ENCODE results near the gene NUDT16L1. TPM values are rescaled to one million over a fixed set of nuclear protein-coding genes. Genes with fewer than 3 reads are reported as not detected.

Gene NUDT16L1
- polyA plus RNA-seq, 1 donor (not counting 4 experiments of a cell fraction or from before 2014, with no cell fraction given) = 23.0 TPM

- Histone ChIP-seq H3K9ac (ENCODE audit: control insufficient read depth, extremely low read depth, insufficient read depth, low read length) (no peak overlapping the region), H3K27ac (ENCODE audit: control insufficient read depth, insufficient read depth, low read length) (no peak overlapping the region), H3K79me2 (ENCODE audit: control insufficient read depth, insufficient read depth, low read length) (no peaks in the 10 kb centered on the region), H3K9me1 (ENCODE audit: control insufficient read depth, extremely low read depth, insufficient read depth, low read length) (no peaks in the 10 kb centered on the region), H3K4me2 (ENCODE audit: control insufficient read depth, extremely low read depth, insufficient read depth, low read depth, low read length) (no peak overlapping the region), H3K27me3 (ENCODE audit: control insufficient read depth, extremely low read depth, insufficient read depth, low read length) (no peaks in the 10 kb centered on the region), H4K20me1 (ENCODE audit: control insufficient read depth, extremely low read depth, insufficient read depth, low read length) (no peaks in the 10 kb centered on the region), H3K36me3 (ENCODE audit: control insufficient read depth in 2 of 2, extremely low read depth in 1 of 2, insufficient read depth in 2 of 2, low read length in 2 of 2) (peaks cover 0 to 12% of the 10 kb centered on the region in 2 experiments), H2AFZ (ENCODE audit: control insufficient read depth, low read length) (no peak overlapping the region), H3K4me1 (ENCODE audit: control insufficient read depth, extremely low read depth, insufficient read depth, low read length) (peaks cover 18% of the 10 kb centered on the region), H3K9me3 (ENCODE audit: control insufficient read depth, low read depth, low read length) (no peaks in the 10 kb centered on the region), H3K4me3 (ENCODE audit: control insufficient read depth in 2 of 3, extremely low read depth in 1 of 3, insufficient read depth in 2 of 3, low read depth in 1 of 3, low read length in 3 of 3) (no peak overlapping the region)
- no peak for FAIRE-seq
- TF ChIP-seq CTCF (optimal IDR thresholded peaks at IDR 0.05 in 1 of 3, IDR thresholded peaks at IDR 0.05 in 1 of 3, conservative IDR thresholded peaks at IDR 0.05 in 1 of 3; ENCODE audit: extremely low read depth in 1 of 3, insufficient read depth in 2 of 3, low read length in 3 of 3) (no peak), EZH2 (IDR thresholded peaks at IDR 0.05; ENCODE audit: low read length) (no peak)
- dilution Hi-C loops (cut with MboI; ENCODE audit: extremely low pct_ligation_motif_present, low sequenced_read_pairs) = no loop called here
- no peak for DNase-seq (ENCODE audit: low read depth, low spot score)
Observed at GRCh38 chr16:4675864-4676786, 17.2 kb upstream of the NUDT16L1 start.

- no peaks in the 10 kb centered on the region for H3K9me3 ChIP-seq (ENCODE audit: control insufficient read depth, low read depth, low read length)
- H3K4me1 ChIP-seq (ENCODE audit: control insufficient read depth, extremely low read depth, insufficient read depth, low read length) = peaks cover 18% of the 10 kb centered on the region
- H2AFZ ChIP-seq (ENCODE audit: control insufficient read depth, low read length) = no peak overlapping the region
- H3K4me3 ChIP-seq (ENCODE audit: control insufficient read depth in 2 of 3, extremely low read depth in 1 of 3, insufficient read depth in 2 of 3, low read depth in 1 of 3, low read length in 3 of 3) = no peak overlapping the region
- H4K20me1 ChIP-seq (ENCODE audit: control insufficient read depth, extremely low read depth, insufficient read depth, low read length) = no peaks in the 10 kb centered on the region
- H3K9me1 ChIP-seq (ENCODE audit: control insufficient read depth, extremely low read depth, insufficient read depth, low read length) = no peaks in the 10 kb centered on the region
- FAIRE-seq = no peak
- no peak overlapping the region for H3K4me2 ChIP-seq (ENCODE audit: control insufficient read depth, extremely low read depth, insufficient read depth, low read depth, low read length)
- no peak overlapping the region for H3K9ac ChIP-seq (ENCODE audit: control insufficient read depth, extremely low read depth, insufficient read depth, low read length)
- H3K27ac ChIP-seq (ENCODE audit: control insufficient read depth, insufficient read depth, low read length) = no peak overlapping the region
- DNase-seq (ENCODE audit: low read depth, low spot score) = no peak
- TF ChIP-seq EZH2 (IDR thresholded peaks at IDR 0.05; ENCODE audit: low read length) (no peak), CTCF (optimal IDR thresholded peaks at IDR 0.05 in 1 of 3, IDR thresholded peaks at IDR 0.05 in 1 of 3, conservative IDR thresholded peaks at IDR 0.05 in 1 of 3; ENCODE audit: extremely low read depth in 1 of 3, insufficient read depth in 2 of 3, low read length in 3 of 3) (no peak)
- no peaks in the 10 kb centered on the region for H3K27me3 ChIP-seq (ENCODE audit: control insufficient read depth, extremely low read depth, insufficient read depth, low read length)
- H3K79me2 ChIP-seq (ENCODE audit: control insufficient read depth, insufficient read depth, low read length) = no peaks in the 10 kb centered on the region
- dilution Hi-C loops (cut with MboI; ENCODE audit: extremely low pct_ligation_motif_present, low sequenced_read_pairs) = no loop called here
- H3K36me3 ChIP-seq (ENCODE audit: control insufficient read depth in 2 of 2, extremely low read depth in 1 of 2, insufficient read depth in 2 of 2, low read length in 2 of 2) = peaks cover 0 to 9% of the 10 kb centered on the region in 2 experiments
Observed at GRCh38 chr16:4676831-4677230, 16.5 kb upstream of the NUDT16L1 start.
